Trophoblast cell (in vitro differentiated cells and primary cell): ENCODE data around the gene TXNDC5.

ENCODE experiments used
- DNase-seq, 2 donors: peaks; one replicate each; pipeline ENCODE4 v3.0.0-alpha.2; 2016
- H2AFZ ChIP-seq: 2 replicates; pipeline ENCODE4 v1.6.1; 2013; ENCODE audit warnings: low read length, moderate library complexity, mild to moderate bottlenecking; ENCODE audit not compliant: insufficient read depth, poor library complexity
- H2AK5ac ChIP-seq: 2 replicates; pipeline ENCODE4 v1.6.1; 2013; ENCODE audit warnings: mild to moderate bottlenecking, low read length
- H2BK120ac ChIP-seq: 2 replicates; pipeline ENCODE4 v1.6.1; 2013; ENCODE audit warnings: low read length, mild to moderate bottlenecking, moderate library complexity; ENCODE audit not compliant: insufficient read depth, poor library complexity
- H2BK12ac ChIP-seq: 2 replicates; pipeline ENCODE4 v1.6.1; 2013; ENCODE audit warnings: mild to moderate bottlenecking, low read length, moderate library complexity
- H2BK5ac ChIP-seq: 2 replicates; pipeline ENCODE4 v1.6.1; 2013; ENCODE audit warnings: low read length, low read depth, moderate library complexity, mild to moderate bottlenecking; ENCODE audit not compliant: poor library complexity
- H3K14ac ChIP-seq: 2 replicates; pipeline ENCODE4 v1.6.1; 2013; ENCODE audit warnings: mild to moderate bottlenecking, low read length
- H3K18ac ChIP-seq: 2 replicates; pipeline ENCODE4 v1.6.1; 2013; ENCODE audit warnings: mild to moderate bottlenecking, low read length
- H3K23ac ChIP-seq: 2 replicates; pipeline ENCODE4 v1.6.1; 2013; ENCODE audit warnings: low read length
- H3K27ac ChIP-seq: 2 replicates; pipeline ENCODE4 v1.5.1; 2013; ENCODE audit warnings: low read depth, mild to moderate bottlenecking, inconsistent platforms, low read length, moderate library complexity
- H3K27me3 ChIP-seq: 2 replicates; pipeline ENCODE4 v1.6.1; 2013; ENCODE audit warnings: inconsistent platforms, mild to moderate bottlenecking, low read length, moderate library complexity; ENCODE audit not compliant: insufficient read depth
- H3K36me3 ChIP-seq, 2 experiments: 1 replicate in 1 of 2; 2 replicates in 1 of 2; pipeline ENCODE4 v1.6.1; 2013; ENCODE audit warnings: low read length in 2 of 2, mild to moderate bottlenecking in 2 of 2, moderate library complexity in 1 of 2; ENCODE audit not compliant: insufficient read depth in 2 of 2, control insufficient read depth in 1 of 2
- H3K4ac ChIP-seq: 2 replicates; pipeline ENCODE4 v1.6.1; 2013; ENCODE audit warnings: low read depth, mild to moderate bottlenecking, low read length, moderate library complexity
- H3K4me1 ChIP-seq, 2 experiments: 1 replicate in 1 of 2; 2 replicates in 1 of 2; pipeline ENCODE4 v1.6.1; 2013; ENCODE audit warnings: low read length in 2 of 2, mild to moderate bottlenecking in 2 of 2, moderate library complexity in 1 of 2; ENCODE audit not compliant: insufficient read depth in 2 of 2, control insufficient read depth in 1 of 2
- H3K4me2 ChIP-seq: 2 replicates; pipeline ENCODE4 v1.6.1; 2013; ENCODE audit warnings: inconsistent platforms, mild to moderate bottlenecking, low read length, moderate library complexity
- H3K4me3 ChIP-seq: 2 replicates; pipeline ENCODE4 v1.5.1; 2013; ENCODE audit warnings: mild to moderate bottlenecking, low read depth, low read length, inconsistent platforms
- H3K79me1 ChIP-seq: one replicate; pipeline ENCODE4 v1.6.1; 2013; ENCODE audit warnings: low read length
- H3K79me2 ChIP-seq: 2 replicates; pipeline ENCODE4 v1.6.1; 2013; ENCODE audit warnings: low read length, mild to moderate bottlenecking; ENCODE audit not compliant: control insufficient read depth, insufficient read depth, poor library complexity
- H3K9ac ChIP-seq: 2 replicates; pipeline ENCODE4 v1.6.1; 2013; ENCODE audit warnings: mild to moderate bottlenecking, low read length
- H3K9me3 ChIP-seq: 2 replicates; pipeline ENCODE4 v1.6.1; 2013; ENCODE audit warnings: low read depth, mild to moderate bottlenecking, control low read depth, inconsistent platforms, low read length; ENCODE audit not compliant: insufficient read depth
- H4K12ac ChIP-seq: 2 replicates; pipeline ENCODE4 v1.6.1; 2013; ENCODE audit warnings: low read depth, mild to moderate bottlenecking, low read length, moderate library complexity
- H4K8ac ChIP-seq: 2 replicates; pipeline ENCODE4 v1.6.1; 2013; ENCODE audit warnings: low read depth, mild to moderate bottlenecking, low read length, moderate library complexity
- H4K91ac ChIP-seq: one replicate; pipeline ENCODE4 v1.6.1; 2013; ENCODE audit warnings: low read depth, mild to moderate bottlenecking, low read length, moderate library complexity
- WGBS: extraction: QIAGEN DNeasy Blood & Tissue Kit; methylation state at CpG from one replicate; pipeline ENCODE4 v1.1.7; 2013; ENCODE audit warnings: missing lambda C conversion rate; ENCODE audit not compliant: insufficient read length, insufficient coverage; ENCODE audit errors: extremely low coverage; 5-methylcytosine and 5-hydroxymethylcytosine counted together

Gene TXNDC5

GRCh38 chr6:7879579-7879978 is 31.0 kb downstream of the TXNDC5 start:
- no CpG with 5 or more reads among the region's 6 CpGs for WGBS
- no peak overlapping the region for H2BK12ac ChIP-seq

DNA sequence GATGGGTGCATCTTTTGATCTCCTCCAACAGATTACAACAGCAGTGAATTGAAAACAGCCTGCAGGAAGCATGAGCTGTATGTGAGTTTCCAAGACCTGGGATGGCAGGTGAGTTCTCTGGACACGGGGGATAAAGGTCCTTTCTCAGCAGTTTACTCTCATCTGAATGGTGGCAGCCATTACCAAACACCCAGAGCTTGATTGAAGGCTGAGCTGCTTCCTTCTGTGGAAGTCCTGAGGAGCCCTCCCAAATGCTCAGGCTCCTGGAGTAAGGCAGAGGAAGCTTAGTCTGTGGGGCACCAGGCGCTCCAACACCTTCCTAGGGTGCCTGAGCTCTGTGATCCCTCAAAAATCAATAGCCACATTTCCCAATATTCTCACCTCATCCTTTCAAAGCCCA is 31.5 kb downstream of the TXNDC5 start:
- H3K79me1 ChIP-seq: no peaks in the 10 kb centered on the region
- H2AK5ac ChIP-seq: no peak overlapping the region
- H3K4me2 ChIP-seq: no peak overlapping the region
- H3K14ac ChIP-seq: no peak overlapping the region
- H3K23ac ChIP-seq: no peak overlapping the region
- no peak overlapping the region for H2BK5ac ChIP-seq
- no peak overlapping the region for H3K4me3 ChIP-seq
- H3K4me1 ChIP-seq: no peaks in the 10 kb centered on the region
- H3K9me3 ChIP-seq: no peaks in the 10 kb centered on the region
- H3K18ac ChIP-seq: no peak overlapping the region
- H2BK120ac ChIP-seq: no peak overlapping the region
- no peak overlapping the region for H2BK12ac ChIP-seq
- no peaks in the 10 kb centered on the region for H3K27me3 ChIP-seq
- no peaks in the 10 kb centered on the region for H3K79me2 ChIP-seq
- H4K91ac ChIP-seq: no peak overlapping the region
- no peak overlapping the region for H4K12ac ChIP-seq
- H4K8ac ChIP-seq: no peak overlapping the region
- no peak overlapping the region for H3K27ac ChIP-seq
- no peak for DNase-seq
- H3K4ac ChIP-seq: no peak overlapping the region
- no CpG with 5 or more reads among the region's 2 CpGs for WGBS
- H3K36me3 ChIP-seq: peaks cover 20 to 36% of the 10 kb centered on the region in 2 experiments
- no peak overlapping the region for H3K9ac ChIP-seq
- no peak overlapping the region for H2AFZ ChIP-seq

More at GRCh38 chr6:7879579-7879978, 31.0 kb downstream of the TXNDC5 start:
- Histone ChIP-seq H3K79me1 (no peaks in the 10 kb centered on the region), H3K9ac (no peak overlapping the region), H4K91ac (no peak overlapping the region), H3K4me3 (no peak overlapping the region), H4K12ac (no peak overlapping the region), H3K4me1 (no peaks in the 10 kb centered on the region), H3K9me3 (no peaks in the 10 kb centered on the region), H3K4me2 (no peak overlapping the region), H3K14ac (no peak overlapping the region), H3K18ac (no peak overlapping the region), H2BK120ac (no peak overlapping the region), H3K4ac (no peak overlapping the region), H3K23ac (no peak overlapping the region), H3K27me3 (no peaks in the 10 kb centered on the region), H3K79me2 (no peaks in the 10 kb centered on the region), H3K27ac (no peak overlapping the region), H2AK5ac (no peak overlapping the region), H2AFZ (no peak overlapping the region), H4K8ac (no peak overlapping the region), H3K36me3 (peaks cover 23 to 42% of the 10 kb centered on the region in 2 experiments), H2BK5ac (no peak overlapping the region)
- DNase-seq: no peak

DNA sequence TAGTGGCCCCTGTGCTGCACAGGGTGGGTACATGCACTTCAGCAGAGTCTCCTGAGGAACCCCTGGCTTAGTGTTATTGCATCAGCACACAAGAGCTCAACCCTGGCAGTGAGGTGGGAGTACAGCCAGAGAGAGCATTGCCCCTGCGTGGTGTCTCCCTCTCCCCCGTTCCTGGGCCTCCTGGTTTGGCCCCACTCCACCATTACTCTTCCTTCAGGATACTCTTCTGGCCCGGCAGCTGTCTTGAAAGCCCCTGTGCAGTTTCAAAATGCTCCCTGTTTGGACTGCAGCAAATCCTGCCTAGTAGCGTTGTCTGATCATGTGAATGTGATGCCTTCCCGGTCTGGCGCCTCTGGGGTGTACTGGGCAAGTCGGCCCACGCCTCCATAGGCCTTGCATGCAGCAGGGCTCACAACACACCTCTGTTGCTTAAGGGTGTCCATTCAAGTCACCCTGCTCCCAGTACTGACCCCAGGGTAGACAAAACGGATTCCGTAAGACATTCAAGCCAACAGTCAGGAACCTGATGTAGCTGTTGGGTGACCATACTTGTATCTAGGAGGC is 32.1 kb downstream of the TXNDC5 start:
- Histone ChIP-seq H3K23ac (no peak overlapping the region), H2BK5ac (no peak overlapping the region), H4K12ac (no peak overlapping the region), H3K9ac (no peak overlapping the region), H2BK12ac (no peak overlapping the region), H2BK120ac (no peak overlapping the region), H3K4ac (no peak overlapping the region), H3K4me2 (no peak overlapping the region), H3K79me1 (no peaks in the 10 kb centered on the region), H3K36me3 (peaks cover 16 to 32% of the 10 kb centered on the region in 2 experiments), H3K14ac (no peak overlapping the region), H3K27ac (no peak overlapping the region), H3K9me3 (no peaks in the 10 kb centered on the region), H4K91ac (no peak overlapping the region), H3K18ac (no peak overlapping the region), H3K27me3 (no peaks in the 10 kb centered on the region), H2AK5ac (no peak overlapping the region), H4K8ac (no peak overlapping the region), H3K4me3 (no peak overlapping the region), H2AFZ (no peak overlapping the region), H3K4me1 (no peaks in the 10 kb centered on the region), H3K79me2 (no peaks in the 10 kb centered on the region)
- no peak for DNase-seq
- whole genome bisulfite sequencing: no CpG with 5 or more reads among the region's 10 CpGs

GRCh38 chr6:7868926-7869325 is 41.7 kb downstream of the TXNDC5 start:
- H3K23ac ChIP-seq: no peak overlapping the region
- H3K4me1 ChIP-seq: no peaks in the 10 kb centered on the region
- no peak overlapping the region for H3K18ac ChIP-seq
- H3K4me2 ChIP-seq: no peak overlapping the region
- H3K79me1 ChIP-seq: no peaks in the 10 kb centered on the region
- no peak overlapping the region for H2BK120ac ChIP-seq
- H3K4ac ChIP-seq: no peak overlapping the region
- DNase-seq: no peak
- no peaks in the 10 kb centered on the region for H3K36me3 ChIP-seq
- no peak overlapping the region for H2BK5ac ChIP-seq
- no peak overlapping the region for H3K9ac ChIP-seq
- no peak overlapping the region for H4K91ac ChIP-seq
- no peak overlapping the region for H3K14ac ChIP-seq
- H3K79me2 ChIP-seq: no peaks in the 10 kb centered on the region
- H3K4me3 ChIP-seq: no peak overlapping the region
- no peak overlapping the region for H2AFZ ChIP-seq
- WGBS: no CpG with 5 or more reads among the region's 10 CpGs
- H3K27ac ChIP-seq: no peak overlapping the region
- no peak overlapping the region for H2AK5ac ChIP-seq
- H3K9me3 ChIP-seq: no peaks in the 10 kb centered on the region
- no peak overlapping the region for H4K8ac ChIP-seq
- no peak overlapping the region for H4K12ac ChIP-seq
- no peaks in the 10 kb centered on the region for H3K27me3 ChIP-seq
- H2BK12ac ChIP-seq: no peak overlapping the region
